ENCODE measurements around the gene ATP1B1. TPM values are rescaled to one million over a fixed set of nuclear protein-coding genes. Genes with fewer than 3 reads are reported as not detected.

ATP1B1 gene
- total and polyA plus RNA-seq, 2 of the 13 experiments (the other 11 are each of a cell fraction or from before 2014, with no cell fraction given): 134 to 135 TPM

DNA sequence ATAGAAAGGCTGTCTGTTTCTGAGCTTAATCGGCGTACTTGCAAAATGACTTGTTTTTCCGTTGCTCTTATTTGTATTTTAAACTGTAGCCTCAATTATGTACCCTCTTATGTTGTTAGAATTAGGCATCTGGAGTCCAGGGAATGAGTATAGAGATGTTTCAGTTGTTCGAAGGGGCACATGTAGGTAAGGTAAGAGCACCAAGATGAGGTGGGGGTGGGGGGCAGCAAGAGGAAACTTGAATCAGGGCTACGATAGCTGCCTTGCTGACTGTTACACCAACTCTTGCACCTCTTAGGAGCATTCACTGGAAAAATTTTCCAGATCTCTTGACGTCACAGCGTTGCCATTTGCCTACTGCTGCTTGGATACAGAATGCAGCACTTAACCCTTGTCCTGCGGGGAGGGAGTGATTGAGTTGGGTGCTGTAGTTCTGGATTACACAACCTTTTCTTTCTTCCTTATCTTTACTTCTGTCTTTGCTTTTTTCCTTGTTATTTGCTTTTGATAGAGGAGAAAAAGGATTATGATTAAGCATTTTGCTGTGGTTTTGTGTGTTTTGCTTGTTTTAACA is 3.2 kb downstream of the ATP1B1 start (continued):
- TF ChIP-seq ZNF83 (CRISPR knock-in tag; IDR thresholded peaks at IDR 0.05; ENCODE audit: borderline replicate concordance): no peak
- TF ChIP-seq GATAD1 (CRISPR knock-in tag; IDR thresholded peaks at IDR 0.05): peak; percentile 34; the same call in 1 of the 2 replicates
- TF ChIP-seq HIVEP1 (CRISPR knock-in tag; IDR thresholded peaks at IDR 0.05): no peak
- TF ChIP-seq ZNF329 (CRISPR knock-in tag; IDR thresholded peaks at IDR 0.05; ENCODE audit: low read depth): no peak
- TF ChIP-seq SKI (IDR thresholded peaks at IDR 0.05; ENCODE audit: partially characterized antibody): no peak
- TF ChIP-seq, protein P1, sequence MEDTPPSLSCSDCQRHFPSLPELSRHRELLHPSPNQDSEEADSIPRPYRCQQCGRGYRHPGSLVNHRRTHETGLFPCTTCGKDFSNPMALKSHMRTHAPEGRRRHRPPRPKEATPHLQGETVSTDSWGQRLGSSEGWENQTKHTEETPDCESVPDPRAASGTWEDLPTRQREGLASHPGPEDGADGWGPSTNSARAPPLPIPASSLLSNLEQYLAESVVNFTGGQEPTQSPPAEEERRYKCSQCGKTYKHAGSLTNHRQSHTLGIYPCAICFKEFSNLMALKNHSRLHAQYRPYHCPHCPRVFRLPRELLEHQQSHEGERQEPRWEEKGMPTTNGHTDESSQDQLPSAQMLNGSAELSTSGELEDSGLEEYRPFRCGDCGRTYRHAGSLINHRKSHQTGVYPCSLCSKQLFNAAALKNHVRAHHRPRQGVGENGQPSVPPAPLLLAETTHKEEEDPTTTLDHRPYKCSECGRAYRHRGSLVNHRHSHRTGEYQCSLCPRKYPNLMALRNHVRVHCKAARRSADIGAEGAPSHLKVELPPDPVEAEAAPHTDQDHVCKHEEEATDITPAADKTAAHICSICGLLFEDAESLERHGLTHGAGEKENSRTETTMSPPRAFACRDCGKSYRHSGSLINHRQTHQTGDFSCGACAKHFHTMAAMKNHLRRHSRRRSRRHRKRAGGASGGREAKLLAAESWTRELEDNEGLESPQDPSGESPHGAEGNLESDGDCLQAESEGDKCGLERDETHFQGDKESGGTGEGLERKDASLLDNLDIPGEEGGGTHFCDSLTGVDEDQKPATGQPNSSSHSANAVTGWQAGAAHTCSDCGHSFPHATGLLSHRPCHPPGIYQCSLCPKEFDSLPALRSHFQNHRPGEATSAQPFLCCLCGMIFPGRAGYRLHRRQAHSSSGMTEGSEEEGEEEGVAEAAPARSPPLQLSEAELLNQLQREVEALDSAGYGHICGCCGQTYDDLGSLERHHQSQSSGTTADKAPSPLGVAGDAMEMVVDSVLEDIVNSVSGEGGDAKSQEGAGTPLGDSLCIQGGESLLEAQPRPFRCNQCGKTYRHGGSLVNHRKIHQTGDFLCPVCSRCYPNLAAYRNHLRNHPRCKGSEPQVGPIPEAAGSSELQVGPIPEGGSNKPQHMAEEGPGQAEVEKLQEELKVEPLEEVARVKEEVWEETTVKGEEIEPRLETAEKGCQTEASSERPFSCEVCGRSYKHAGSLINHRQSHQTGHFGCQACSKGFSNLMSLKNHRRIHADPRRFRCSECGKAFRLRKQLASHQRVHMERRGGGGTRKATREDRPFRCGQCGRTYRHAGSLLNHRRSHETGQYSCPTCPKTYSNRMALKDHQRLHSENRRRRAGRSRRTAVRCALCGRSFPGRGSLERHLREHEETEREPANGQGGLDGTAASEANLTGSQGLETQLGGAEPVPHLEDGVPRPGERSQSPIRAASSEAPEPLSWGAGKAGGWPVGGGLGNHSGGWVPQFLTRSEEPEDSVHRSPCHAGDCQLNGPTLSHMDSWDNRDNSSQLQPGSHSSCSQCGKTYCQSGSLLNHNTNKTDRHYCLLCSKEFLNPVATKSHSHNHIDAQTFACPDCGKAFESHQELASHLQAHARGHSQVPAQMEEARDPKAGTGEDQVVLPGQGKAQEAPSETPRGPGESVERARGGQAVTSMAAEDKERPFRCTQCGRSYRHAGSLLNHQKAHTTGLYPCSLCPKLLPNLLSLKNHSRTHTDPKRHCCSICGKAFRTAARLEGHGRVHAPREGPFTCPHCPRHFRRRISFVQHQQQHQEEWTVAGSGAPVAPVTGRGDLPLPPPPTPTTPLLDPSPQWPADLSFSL (CRISPR knock-in tag; IDR thresholded peaks at IDR 0.05): no peak
- no peak for TF ChIP-seq ZNF343 (CRISPR knock-in tag; IDR thresholded peaks at IDR 0.05)
- peak; percentile 46 for TF ChIP-seq RBM22 (optimal IDR thresholded peaks at IDR 0.05; ENCODE audit: low read length)
- TF ChIP-seq ZMYM4 (CRISPR knock-in tag; IDR thresholded peaks at IDR 0.05): peak; percentile 64; the same call in 1 of the 2 replicates
- TF ChIP-seq CEBPB (IDR thresholded peaks at IDR 0.05; ENCODE audit: borderline replicate concordance, low read depth, low read length): peak; percentile 80
- 0 out of 2 replicates have a peak, but pooled peaks have one; percentile 60 for TF ChIP-seq NR2C2 (CRISPR knock-in tag; IDR thresholded peaks at IDR 0.05; ENCODE audit: borderline replicate concordance)
- TF ChIP-seq IKZF4 (CRISPR knock-in tag; IDR thresholded peaks at IDR 0.05; ENCODE audit: borderline replicate concordance, low read depth, not compliant biosample characterization): no peak
- no peak for TF ChIP-seq ARNT2 (CRISPR knock-in tag; IDR thresholded peaks at IDR 0.05; ENCODE audit: low read depth)
- peak; percentile 38; the same call in 1 of the 2 replicates for TF ChIP-seq HOXA3 (CRISPR knock-in tag; IDR thresholded peaks at IDR 0.05)
- TF ChIP-seq, protein P2, sequence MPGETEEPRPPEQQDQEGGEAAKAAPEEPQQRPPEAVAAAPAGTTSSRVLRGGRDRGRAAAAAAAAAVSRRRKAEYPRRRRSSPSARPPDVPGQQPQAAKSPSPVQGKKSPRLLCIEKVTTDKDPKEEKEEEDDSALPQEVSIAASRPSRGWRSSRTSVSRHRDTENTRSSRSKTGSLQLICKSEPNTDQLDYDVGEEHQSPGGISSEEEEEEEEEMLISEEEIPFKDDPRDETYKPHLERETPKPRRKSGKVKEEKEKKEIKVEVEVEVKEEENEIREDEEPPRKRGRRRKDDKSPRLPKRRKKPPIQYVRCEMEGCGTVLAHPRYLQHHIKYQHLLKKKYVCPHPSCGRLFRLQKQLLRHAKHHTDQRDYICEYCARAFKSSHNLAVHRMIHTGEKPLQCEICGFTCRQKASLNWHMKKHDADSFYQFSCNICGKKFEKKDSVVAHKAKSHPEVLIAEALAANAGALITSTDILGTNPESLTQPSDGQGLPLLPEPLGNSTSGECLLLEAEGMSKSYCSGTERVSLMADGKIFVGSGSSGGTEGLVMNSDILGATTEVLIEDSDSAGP (CRISPR knock-in tag; IDR thresholded peaks at IDR 0.05; ENCODE audit: borderline replicate concordance): no peak
- TF ChIP-seq U2AF2 (IDR thresholded peaks at IDR 0.05; ENCODE audit: low read depth, low read length): no peak
- TF ChIP-seq, protein P3, sequence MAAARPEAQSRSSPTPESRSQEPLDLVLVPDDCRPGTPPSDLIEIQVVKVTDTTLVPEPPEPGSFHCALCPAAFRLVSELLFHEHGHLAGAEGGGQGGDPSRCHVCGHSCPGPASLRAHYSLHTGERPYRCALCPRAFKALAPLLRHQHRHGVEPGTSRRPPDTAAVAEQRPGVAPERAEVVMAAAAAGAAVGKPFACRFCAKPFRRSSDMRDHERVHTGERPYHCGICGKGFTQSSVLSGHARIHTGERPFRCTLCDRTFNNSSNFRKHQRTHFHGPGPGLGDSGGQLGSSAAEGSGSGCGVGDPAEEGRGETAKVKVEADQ (CRISPR knock-in tag; IDR thresholded peaks at IDR 0.05; ENCODE audit: borderline replicate concordance): no peak
- TF ChIP-seq MBD4 (IDR thresholded peaks at IDR 0.05; ENCODE audit: borderline replicate concordance, low read length): 0 out of 2 replicates have a peak, but pooled peaks have one; percentile 23
- no peak for TF ChIP-seq MZF1 (CRISPR knock-in tag; IDR thresholded peaks at IDR 0.05; ENCODE audit: borderline replicate concordance)
- TF ChIP-seq ZNF292 (CRISPR knock-in tag; IDR thresholded peaks at IDR 0.05; ENCODE audit: borderline replicate concordance, low read depth): peak; percentile 48; the same call in 1 of the 2 replicates
- TF ChIP-seq ZNF160 (CRISPR knock-in tag; IDR thresholded peaks at IDR 0.05): no peak
- 0 out of 2 replicates have a peak, but pooled peaks have one; percentile 39 for TF ChIP-seq PAF1 (CRISPR knock-in tag; IDR thresholded peaks at IDR 0.05)
